ENCODE results near the gene FSTL1.

The FSTL1 gene

DNA sequence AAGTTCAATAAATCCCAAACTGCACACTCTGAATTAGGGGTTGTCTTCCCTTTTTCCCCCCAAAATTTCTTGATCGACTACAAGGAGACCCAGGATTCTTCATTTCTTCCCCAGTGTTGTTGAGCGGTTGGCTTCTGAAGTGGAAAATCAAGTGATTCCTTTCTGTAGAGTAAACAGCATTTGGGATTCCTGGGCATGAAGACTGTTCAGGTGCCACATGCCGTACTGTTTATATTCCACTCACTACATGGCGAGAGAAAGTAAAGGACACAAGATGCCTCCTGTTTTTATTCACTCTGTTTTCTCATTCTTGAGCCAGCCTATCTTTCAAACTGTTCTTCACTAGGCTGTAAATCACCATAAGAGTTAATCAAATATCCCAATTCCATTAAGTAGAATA lies 12.6 kb downstream of the FSTL1 start:
- no peak for DNase-seq

DNA sequence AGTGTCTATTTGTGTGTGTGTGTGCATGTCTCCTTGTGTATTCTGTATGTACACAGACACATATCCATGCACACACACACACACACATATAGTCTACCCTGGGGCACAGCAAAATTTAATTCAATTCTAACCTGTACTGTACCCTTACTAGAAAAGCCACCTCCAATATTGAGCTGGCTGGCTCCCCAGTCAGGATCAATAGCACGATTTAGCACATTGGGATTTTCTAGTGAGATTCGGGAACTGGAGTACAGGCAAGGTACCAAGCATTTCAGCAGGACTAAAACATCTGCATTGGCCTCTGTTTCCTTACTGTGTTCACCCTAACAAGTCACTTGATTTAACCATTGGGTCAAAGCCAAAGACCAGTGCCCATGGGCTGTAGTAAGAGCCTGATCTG lies 13.2 kb downstream of the FSTL1 start:
- no peak for DNase-seq

DNA sequence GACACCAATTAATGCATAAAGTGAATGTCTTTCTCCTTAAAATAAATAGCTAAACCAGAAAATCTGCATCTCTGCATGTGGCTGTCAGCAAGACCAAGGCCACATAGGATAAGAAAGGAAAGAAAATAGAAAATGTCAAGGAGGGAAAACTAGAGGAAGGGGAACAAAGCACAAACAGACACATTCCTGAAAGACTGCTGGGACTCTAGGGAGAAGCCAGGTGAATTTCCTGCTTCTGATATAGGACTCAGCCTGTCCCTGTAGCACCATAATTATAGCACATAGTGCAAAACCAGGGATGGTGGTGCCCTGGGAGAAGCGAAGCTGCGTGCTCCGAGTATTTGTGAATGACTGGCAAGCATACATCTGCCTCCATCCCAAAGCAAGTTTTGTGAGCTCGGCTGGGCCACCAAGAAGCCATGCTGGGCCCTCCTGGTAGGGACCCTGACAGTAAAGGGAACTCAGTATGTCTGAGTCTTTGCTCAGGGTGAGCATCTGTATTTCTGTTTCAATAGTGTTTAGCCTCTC lies 14.2 kb downstream of the FSTL1 start:
- DNase-seq = no peak

DNA sequence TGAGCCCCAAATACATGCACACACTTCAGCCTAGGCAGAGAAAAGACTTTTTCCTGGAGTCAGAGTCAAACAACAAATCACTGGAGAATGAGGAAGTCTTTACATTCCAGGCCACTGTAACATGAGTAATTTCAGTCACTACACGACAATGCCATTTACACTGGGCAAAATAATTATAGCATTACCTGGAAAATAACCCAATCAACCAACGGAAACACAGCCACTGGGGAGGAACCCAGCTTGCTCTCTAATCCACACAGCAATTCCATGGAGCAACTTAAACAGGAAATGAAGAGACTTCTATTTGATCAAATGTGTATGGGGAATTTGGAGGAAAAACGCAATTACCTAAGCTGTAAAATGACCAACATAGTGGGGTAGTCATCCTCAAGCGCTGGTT lies 15.2 kb downstream of the FSTL1 start:
- no peak for DNase-seq

DNA sequence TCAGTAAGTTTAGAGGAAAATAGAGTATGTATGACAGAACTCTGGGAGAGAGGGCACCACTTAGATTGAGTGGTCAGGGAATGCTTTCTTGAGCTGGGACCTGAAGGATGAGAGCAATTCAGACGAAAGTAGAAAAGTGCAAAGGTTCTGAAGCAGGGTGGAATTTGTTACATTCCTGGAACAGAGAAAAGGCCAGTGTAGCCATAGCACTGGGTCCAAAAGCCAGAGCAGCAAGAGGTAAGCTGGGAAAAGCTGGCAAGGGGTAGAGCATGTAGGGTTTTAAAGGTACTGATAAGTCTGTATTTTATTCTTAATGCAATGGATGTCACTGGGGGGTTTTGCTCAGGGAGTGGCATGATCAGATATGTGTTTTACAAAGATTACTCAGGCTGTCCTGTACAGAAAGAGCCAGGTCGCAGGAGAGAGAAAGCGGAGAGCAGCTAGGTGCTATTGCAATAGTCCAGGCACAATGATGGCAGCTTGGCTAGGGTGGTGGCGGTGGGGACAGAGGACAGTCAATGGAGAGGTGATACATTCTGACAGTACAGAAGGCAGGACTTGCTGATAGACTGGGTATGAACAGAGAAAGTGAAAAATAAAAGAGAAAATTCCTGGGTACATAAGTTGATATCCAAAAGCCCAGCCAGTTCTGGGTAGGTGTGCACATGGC lies 17.0 kb downstream of the FSTL1 start:
- no peak for DNase-seq

DNA sequence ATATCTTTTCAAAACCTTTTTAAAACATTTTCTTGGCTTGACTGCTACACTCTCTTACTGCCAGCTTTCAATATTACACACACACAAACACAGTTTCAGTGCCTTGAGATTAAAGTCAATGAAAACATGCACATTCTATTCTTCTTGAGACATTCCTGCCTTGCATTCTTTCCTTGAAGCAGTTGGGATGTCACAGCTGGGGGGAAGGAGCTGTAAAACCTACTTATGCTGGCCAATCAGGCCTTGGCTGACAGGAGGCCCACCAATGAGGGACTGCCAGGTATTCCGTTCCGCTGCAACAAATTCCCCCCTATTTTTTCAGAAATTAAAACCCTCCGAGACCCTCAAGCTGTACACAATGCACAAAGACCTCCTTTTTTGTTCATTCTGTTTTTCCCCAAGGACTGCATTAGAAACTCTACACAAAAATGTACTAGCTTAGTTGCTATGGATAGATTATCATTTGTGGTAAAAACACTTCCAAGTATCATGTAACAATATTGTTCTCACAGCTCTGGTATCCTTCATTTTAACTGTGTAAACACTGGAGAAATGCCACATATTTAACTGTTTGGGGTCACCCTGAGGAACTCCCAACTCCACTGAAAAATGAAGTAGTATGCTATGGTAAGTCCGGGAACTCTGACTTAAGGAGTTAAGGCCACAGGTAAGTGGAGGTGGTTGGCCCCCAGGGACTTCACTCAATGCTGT lies 18.5 kb downstream of the FSTL1 start:
- DNase-seq = no peak

DNA sequence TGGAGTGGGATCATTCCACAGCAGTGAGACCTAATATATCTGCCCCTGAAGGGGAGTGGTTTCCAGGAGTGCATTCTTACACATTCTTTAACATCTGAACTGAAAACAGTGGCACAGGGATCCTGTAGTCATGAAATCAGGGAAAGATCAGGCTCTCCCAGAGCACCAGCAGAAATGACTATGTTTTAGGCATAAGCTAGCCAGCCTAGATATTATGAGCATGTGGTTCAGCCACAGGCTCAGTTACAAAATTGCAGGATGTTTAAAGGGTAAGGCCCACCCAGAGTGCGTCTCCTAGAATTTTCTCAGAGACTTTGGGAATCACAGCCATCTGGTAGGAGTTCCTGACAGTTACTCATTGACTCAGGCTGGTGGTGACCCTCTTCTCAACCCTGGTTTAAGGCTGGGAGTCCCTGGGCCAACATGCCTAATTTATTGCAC lies 20.9 kb downstream of the FSTL1 start:
- DNase-seq = no peak

DNA sequence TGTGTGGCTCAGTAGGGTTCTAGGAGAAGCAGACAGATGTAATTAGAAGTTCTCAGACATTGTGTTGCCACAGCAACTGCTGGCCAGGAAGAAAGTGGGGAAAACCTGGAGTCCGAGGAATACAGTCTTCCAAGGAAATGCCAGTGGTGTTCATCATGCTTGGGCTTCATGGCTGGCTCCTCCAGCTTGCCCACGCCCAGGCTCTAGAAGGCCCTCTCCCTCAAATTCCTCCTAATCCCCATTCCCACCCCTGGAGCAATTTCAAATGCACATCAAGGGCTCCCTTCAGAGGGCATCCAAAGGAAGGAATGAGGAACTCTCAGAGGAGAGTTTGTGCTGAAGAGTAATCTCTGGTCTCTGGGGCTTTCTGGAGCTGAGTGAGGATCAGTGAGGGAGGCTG lies 21.9 kb downstream of the FSTL1 start:
- no peak for DNase-seq

DNA sequence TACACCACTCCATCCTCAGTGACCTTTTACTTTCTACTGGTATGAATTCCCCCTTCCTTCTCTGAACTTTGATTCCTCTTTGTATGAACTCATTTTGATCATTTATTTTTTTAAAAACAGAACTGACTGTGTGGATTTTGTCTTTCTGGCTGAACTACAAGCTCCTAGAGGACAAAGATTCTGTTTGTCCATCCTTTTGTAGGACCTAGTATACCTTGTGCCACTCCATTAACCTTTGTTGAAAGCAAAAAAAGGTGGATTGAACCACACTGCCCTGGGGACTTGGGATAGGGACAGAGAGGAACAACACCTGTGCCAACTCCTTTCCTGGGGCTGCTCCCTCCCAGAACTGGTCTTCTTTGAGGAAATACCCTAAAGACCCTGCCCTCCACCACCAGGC lies 23.6 kb downstream of the FSTL1 start:
- no peak for DNase-seq

DNA sequence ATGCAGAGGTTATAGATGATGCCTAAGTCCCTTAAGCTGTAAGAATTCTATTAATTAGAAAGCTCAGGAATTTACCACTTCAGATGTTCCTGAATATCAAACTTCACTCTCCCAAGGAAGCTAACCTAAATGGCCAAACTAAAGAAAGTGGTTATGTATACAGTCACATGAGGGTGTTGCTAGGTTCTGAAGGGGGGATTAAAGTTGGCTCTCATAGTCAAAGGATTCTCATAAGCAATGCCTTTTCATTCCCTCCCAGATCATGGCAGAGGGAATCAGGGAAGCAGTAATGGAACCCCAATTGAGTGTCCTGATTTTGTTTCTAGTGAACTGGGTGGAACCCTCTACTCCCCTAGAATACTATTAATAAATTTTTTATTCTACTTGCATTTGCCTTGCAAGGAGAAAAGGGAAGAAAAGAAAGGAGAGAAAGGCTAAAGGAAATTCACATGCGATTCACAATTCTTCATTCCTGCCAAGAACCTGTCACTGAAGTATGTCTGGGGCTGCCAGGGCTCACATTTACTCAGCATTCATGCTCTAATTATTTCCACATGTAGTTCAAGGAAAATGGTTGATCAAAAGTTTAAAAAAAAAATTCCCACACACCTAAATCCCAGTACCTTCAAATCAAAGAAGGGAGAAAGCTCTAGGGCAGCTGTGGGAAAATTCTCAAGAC lies 25.1 kb downstream of the FSTL1 start:
- DNase-seq = no peak

DNA sequence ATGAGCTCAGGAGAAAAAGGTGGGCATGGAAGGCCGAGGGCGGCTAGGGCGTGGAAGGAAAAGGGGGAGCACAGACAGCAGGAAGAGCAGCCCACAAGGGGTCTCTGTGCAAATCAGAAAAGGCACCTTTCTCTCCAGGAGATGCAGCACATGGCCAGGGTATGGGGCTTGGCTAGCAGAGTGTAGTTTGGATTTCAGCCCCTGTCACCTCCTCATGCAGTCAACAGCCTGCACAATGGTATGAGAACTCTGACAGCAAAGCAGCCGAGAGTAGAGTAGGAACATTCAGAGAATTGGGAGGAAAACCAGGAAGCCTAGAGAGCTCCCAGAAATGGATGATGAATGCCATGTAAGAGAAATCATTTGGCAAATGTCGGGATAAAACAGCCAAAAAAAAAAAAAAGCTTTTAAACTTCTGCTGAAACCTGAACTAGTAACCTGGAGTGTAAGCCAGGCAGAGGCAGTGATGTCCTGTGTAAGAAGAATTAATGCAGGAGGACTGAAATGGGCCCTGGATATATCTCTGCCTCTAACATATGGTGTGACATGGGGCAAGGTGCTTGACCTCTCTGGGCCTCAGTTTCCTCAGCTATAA lies 25.7 kb downstream of the FSTL1 start:
- no peak for DNase-seq

DNA sequence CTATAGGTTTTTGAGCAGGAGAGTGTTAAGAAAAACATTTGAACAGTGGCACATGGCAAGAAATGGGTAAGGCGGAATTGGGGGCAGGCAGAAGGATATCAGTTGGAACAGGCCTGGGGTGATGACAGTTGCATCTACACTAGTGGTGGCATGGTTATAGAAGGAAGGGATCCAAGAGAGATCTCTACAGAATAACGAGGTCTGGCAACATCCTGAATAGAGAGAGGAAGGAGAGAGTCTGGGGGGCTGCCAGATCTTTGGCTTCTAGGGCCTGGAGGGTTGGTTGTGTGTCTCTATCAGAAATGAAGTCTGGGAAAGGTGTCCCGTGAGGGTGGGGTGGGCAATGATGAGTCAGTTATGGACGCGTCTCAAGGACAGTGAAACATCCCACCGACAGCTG lies 26.3 kb downstream of the FSTL1 start:
- DNase-seq = no peak

DNA sequence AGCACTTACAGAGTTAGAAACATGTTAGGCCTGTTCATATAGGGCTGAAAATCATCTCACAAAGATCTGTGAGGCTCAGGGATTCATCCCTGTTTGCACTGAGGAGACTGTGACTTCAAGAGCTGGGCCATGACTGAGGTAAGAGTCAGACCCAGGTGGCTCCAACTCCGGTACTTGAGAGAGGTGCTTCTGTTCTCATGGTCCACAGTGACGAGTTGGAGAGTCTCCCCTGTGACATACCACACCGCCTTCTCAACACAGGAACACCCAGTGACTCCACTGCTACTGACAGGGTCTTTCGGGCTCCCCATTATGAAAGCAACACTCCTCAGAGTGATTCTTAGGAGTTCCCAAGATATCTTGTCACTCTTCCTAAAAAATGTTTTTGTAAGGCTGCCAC lies 27.4 kb downstream of the FSTL1 start:
- no peak for DNase-seq

DNA sequence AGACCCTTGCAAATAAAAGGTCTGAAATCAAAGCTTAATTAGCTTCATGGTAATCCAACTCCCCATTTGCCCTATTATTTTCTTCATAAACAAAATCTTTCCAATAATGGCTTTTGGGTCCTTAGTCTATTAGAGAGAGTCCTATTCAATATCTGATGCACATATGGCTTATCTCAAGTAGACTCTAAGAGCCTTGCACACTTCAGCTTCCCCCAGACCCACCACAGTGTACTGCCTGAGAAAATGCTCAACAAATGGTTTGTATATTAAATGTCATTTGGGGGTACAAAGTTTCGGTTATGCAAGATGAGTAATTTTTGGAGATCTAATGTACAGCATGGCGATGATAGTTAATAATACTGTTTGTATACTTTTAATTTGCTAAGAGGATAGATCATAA lies 28.9 kb downstream of the FSTL1 start:
- DNase-seq = no peak

DNA sequence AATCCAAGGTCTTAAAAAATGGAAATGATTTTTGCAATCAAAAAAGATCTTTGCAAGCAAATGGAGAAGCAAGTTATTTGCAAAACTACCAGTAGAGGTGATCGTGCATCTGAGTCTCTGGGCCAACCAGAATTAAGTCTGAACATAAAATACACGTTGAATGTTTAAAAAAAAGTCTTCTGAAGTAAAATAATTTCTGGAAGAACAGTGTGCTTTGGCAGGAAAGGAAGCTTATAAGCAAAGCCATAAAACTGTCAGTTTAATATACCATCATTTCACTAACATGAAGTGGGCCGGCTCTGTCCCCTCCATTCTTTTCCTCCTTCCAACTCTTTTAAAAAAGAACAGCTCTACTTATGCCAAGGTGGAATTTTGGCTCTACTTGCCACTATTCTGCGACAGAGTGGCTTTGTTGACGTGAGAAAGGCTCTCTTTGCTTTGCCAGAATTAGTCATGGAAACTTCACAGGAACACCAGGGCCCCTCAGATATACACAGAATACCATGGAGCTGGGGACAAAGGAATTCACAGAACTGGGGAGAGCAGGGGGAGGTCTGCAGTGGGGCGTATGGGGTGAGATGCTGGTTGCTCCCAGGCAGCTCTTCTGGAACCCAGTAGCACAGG lies 29.8 kb downstream of the FSTL1 start:
- DNase-seq = no peak

DNA sequence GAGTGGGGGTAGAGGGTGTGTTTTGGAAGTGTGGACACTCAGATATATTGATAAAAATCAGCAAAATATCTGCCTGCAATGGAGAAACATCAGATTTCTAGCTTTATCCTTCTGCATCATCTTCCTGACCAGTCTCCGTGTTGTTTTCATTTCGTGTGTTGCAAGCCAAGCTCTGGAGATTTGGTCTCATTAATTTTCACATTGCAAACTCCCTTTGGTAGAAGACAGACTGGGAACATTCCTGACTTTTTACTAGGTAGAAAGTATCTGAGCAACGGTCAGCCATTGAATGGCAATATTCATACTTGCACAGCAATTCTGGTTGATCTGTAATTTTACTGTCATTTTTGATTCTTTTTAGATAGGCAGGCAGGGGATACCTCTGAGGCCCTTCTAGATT lies 30.4 kb downstream of the FSTL1 start:
- DNase-seq = no peak

DNA sequence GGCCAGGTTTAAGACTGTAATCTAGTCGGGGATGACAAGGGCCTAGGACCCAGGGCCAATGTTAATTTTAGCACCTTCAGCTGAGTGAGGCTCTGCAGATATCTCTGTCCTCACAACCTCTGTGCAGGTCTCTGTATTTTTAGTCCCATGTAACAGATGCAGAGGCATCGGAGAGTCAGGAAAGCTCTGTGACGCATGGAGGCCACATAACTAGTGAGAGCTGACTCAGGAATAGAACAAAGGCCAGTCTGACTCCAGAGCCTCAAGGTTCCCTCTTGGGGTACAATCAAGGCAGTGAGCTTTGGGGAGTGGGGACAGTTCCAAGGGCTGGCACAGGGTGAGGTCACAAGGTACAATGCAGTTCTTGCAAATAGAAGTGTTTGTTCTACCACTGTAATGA lies 31.0 kb downstream of the FSTL1 start:
- DNase-seq = no peak

DNA sequence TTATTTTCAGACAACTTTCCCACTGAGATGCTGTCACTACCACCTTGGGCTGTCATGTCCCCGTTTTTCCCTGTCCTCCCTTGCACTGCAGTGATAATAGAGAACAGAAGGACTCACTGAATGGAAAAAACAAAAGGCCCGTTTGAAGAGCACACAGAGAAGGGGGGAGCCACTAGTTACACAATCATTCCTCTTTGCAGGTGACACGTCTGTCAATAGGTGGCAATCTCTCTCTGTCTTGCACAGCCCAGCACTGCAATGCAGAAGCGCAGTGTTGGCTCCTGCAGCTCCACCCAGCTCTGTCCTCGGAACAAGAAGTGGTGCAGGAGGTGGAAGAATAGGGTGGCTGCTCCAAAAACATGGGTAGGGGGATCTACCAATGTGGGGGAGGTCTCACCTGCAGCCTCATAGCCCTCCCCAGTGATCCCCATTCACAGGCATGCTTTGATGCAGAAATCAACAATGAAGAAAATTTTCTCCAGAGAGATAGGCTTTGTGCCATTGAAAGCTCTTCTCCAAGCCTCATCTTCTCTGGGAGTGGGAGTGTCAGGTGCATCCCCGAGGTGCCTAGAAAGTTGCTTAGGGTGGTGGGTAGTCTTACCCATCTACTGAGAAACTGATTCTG lies 31.8 kb downstream of the FSTL1 start:
- no peak for DNase-seq

DNA sequence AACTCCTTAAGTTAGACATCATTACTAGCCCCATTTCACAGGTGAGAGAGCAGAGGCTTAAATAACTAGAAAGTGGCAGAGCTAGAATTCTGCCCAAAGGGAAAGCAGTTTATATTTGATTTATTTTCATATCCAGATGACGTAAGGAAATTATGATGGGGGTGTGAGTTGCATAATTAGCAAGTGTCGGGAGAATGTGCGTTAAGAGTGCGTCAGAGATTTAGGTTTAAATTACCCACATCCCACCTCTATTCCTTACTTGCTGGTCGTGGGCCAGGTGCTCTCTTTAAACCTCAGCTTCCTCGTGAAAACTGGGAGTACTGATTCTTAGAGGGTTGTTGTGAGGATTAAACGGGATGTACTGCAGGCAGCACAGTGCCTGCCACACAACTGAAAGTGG lies 32.3 kb downstream of the FSTL1 start:
- DNase-seq = no peak

DNA sequence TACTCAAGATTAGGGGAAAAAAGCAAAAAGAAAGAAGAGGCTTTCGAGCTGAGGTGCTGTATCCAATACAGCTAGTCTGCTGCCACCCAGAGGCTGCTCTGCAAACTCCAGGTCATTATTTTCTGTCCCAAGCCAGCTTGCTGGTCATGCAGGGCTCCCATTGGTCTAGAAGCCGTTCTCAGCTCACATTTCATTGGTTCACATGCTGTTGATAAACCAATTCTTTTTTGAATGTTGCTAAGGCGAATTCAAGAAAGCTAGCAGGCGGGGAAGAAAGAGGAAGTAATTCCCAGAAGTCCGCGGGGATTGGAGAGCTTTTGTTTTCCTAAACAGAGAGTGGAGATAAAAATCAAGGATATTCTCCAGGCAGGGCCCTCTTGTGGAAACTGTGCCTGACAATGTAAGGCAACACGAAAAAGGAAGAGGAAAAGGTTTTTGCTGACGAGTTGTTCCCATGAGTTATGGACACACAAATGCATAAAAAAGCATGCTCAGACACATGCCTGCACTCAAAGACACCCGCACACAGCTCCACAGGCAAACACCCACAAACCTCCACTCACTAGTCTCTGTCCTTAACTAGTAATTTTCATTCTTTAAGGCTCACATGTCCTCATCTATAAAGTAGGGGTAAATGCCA lies 33.4 kb downstream of the FSTL1 start:
- peak; percentile 82 for DNase-seq

DNA sequence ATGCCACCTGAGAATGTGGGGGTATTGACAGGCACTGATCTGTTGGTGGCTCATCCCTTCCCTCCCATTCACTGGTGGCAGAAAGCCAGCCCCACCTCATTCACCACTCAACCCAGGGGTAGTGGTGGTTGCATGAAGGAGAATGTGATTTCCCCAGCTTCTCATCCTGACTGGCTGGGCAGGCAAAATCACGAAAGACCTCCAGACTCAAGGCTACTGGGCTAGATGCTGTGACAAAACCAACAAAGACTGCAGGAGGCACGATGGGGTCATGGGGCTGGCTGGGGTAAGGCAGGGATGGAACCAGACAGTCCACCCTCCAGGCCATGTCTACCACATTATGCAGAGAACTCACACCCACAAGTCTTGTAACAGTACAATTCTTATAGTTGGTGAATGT lies 33.9 kb downstream of the FSTL1 start:
- no peak for DNase-seq

DNA sequence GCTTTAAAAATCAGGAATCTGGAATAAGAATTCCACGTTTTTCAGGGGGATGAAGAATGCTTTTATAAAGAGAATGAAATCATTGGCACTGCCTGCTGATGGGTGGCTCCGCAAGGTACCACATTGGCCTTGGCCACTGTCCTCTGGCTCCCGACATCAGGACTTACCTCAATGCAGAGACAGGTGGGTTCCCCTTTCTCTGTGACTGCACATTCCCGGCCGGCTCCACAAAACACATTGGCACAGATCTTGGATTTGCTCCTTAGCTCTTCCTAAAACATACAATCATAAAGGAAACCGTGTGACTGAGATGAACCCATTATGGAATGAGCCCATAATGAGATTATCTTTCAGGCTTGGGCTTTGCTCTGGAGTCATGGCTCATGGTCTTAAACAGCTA lies 35.0 kb downstream of the FSTL1 start:
- no peak for DNase-seq
